Adipose tissue (tissue), 3 donors: ENCODE measurements around the gene PTPRD. TPM values are rescaled to one million over a fixed set of nuclear protein-coding genes. Genes with fewer than 3 reads are reported as not detected.

Experiments used
- H3K27ac ChIP-seq: one replicate; pipeline ENCODE4 v1.5.1; 2013; ENCODE audit warnings: low read depth, low read length
- WGBS, 3 donors: extraction: QIAGEN DNeasy Blood & Tissue Kit; methylation state at CpG; one replicate each; pipeline ENCODE4 v1.1.7; 2013; 5-methylcytosine and 5-hydroxymethylcytosine counted together
- polyA plus RNA-seq, 3 donors: library from polyadenylated mRNA; stranded (reverse); fragments of 200-250 nt; gene quantifications; one replicate each; pipeline ENCODE4 v1.2.3, GENCODE V29; 2013
- donor health status: healthy with polysubstance abuse.
- donor health status: Bipolar disorder and iron deficiency.
- donor health status: healthy.

The PTPRD gene
- polyA plus RNA-seq, 3 donors = 1.4 to 3.9 (median 2.1) TPM

DNA sequence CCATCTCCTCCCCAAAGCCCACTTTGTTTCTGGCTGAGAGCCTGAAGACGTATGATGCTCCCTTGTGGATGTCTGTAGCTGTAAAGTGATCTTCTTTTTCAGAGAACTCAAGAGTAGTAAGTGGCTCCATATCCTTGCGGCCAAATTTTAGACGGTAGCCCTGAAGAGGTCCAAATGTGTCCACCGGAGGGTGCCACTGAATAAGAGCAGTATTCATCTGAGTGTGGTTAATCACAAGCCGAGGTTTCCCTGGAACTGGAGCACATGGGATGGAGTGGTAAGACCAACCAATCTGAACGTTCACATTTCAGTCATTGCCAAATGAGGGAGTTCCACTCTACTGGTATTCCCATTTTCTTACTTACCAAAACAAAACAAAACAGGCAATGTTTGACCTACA is 2126.7 kb downstream of the PTPRD start:
- WGBS, 3 donors = 55 to 70% (median 62%) methylated on average over 6 of the region's 6 CpGs
- H3K27ac ChIP-seq = no peak overlapping the region

DNA sequence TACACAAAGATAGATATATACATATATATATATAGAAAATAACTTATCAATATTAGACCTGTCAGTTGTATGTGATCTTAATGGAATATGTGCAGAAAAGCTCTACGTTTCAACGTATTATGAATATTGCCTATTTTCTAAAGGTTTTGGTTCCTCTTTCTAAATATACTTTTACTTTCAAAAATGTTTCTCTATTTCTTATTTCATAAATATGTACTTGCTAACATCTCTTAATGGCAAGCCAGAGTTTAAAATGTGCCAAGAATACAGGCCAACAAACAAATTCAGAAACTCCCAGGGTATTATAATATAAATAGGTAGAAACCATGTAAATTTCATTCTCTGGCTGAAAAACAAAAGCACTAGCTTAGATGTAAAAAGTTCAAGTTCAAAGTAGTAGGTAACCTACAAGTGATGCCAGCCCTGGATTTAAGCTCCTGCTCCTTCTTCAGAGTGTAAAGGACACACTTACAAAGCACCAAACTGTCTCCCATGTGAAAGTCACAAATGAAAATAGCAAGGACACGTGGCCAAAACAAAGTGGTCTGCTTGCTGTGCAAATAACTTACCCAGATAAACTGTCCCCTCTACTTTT is 2128.1 kb downstream of the PTPRD start:
- H3K27ac ChIP-seq = no peak overlapping the region
- WGBS, 3 donors = 69 to 73% (median 72%) methylated on average over 3 of the region's 3 CpGs

DNA sequence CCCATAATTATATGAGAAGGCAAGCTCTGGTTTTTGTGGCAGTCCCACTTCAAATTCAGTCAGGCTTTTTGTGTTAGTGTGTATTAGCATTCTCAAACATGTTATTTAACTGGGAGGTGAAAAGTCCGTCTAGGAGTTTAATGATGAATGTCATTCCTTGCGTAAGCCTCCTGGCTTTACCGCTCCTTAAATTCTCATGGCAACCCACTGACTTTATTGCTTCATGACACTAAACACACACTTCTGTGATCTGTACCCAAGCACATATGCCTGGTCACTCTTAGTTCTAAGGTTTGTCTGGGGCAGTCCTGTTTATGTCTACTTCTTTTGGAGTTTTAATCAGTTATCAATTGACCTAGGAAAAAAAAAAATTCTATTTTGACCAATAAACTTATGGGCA is 2135.4 kb downstream of the PTPRD start:
- no peak overlapping the region for H3K27ac ChIP-seq
- 81 to 90% (median 82%) methylated on average over 3 of the region's 3 CpGs for WGBS, 3 donors

DNA sequence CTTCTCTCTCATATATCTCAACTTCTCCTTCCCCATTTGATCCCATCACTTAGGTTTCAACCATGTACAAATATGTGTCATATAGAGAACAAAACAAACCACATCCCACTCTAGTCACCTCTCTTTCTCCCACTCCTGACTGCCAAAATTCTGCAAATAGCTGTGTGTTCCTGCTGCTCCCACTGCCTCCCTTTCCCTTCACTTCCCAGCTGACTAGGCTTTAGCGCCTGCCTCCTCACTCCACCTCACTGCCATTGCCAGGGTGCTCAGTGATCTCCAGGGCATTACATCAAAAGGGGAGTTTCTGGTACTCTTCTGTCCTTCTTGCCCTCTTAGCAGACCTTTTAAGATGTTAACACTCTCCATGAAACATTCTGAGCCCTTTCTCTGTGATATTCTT is 2137.9 kb downstream of the PTPRD start:
- 90 to 95% (median 94%) methylated on average over 1 of the region's 1 CpG for WGBS, 3 donors
- H3K27ac ChIP-seq = no peak overlapping the region

DNA sequence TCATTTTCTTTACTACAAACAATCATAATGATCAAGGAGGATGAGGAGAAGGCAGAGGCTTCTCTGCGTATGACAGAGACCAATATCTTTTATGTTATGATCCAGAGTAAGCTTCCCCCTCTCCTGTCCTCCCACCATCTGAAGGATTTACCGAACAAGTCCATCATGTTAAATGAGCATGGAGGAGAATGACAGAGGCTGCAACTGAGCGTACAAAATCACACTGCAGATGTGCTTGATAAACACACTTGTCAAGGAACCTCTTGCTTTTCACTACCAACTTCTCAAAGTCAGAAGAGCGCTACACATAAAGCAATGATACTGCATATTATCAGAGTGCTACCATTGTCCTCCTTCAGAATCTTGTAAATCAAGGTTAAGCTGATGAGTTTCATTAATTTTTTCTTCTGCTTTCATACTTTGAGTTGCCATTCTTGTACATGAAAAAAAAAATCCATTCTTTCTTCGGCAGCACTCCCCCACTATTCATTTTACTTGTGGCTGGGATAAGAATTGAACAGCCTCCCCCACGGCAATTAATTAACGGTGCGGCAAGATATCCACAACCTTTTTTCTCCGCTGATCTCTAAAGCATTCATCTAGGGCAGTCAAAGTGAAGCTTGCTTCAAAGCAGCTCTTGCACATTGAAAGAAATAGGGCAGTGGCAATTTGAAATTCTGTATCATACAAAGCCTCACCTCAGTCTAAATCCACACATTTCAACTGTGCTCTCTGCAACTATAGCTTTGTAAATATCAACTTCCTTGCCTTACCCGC is 2139.4 kb downstream of the PTPRD start:
- 86 to 91% (median 90%) methylated on average over 10 of the region's 10 CpGs for WGBS, 3 donors

DNA sequence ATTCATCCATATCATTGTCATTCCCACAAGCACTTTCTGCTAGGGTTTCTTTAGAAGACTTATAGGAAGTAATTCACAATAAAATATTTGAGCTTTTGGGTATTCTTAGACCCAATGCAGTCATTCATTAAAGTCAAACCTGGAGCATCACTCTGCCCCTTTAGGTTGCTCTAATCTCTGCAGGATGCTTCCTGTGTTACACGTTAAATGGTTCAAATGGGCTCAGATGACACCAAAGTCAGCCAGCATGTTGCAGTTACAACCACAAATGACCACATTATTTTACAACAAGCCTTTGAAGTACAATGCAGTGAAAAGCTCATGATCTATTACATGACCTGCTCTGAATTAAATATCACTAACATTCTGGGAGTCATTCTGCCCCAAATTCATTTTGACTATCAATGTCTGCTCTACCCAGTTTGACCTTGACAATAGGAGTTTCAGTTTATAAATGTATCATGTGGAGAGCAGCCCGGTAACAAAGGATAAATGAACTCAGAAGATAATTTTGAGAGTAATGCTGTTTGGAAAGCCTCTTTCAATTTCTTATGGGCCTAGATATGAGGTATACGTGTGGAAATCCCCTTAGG is 2144.7 kb downstream of the PTPRD start:
- 69 to 82% (median 78%) methylated on average over 3 of the region's 3 CpGs for WGBS, 3 donors
- no peak overlapping the region for H3K27ac ChIP-seq

More for the DNA sequence above, 2139.4 kb downstream of the PTPRD start:
- no peak overlapping the region for H3K27ac ChIP-seq

DNA sequence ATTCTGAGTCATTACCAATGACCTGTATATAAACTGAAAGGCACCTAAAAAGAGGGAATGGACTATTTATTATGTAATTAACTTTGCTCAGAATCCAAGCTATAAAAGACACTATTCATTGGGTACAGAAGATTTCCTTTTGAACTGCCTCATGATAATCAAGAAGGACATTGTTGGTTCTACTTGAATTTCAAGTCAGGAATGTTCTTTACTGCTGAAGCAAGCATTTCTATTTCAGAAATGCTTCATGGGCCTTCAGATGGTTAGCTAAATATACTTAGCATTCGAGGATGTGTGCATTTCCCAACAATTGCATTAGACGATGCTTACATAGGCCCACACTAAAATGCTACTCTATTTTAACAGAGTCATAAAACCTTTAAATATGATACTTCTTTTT is 2155.0 kb downstream of the PTPRD start:
- H3K27ac ChIP-seq = no peak overlapping the region
- 77 to 86% (median 83%) methylated on average over 2 of the region's 2 CpGs for WGBS, 3 donors

DNA sequence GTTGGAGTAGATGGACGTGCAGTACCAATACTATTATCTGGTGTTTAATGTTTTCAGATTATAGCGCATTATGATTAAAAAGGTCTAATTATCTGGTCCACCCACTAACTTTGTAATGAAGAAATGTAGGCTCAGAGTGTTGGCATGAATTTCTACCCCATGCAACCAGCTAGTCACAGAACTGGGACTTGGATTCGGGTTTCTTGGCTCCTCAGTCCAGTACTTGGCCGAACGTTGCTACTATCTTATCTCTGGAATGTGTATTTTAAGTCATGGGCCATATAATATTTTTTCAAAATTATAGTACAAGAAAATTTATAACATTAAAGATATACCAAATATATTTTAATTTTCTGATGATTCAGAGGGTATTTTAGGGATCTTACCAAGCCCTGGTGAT is 2155.7 kb downstream of the PTPRD start:
- H3K27ac ChIP-seq = no peak overlapping the region
- 53 to 63% (median 55%) methylated on average over 5 of the region's 5 CpGs for WGBS, 3 donors

DNA sequence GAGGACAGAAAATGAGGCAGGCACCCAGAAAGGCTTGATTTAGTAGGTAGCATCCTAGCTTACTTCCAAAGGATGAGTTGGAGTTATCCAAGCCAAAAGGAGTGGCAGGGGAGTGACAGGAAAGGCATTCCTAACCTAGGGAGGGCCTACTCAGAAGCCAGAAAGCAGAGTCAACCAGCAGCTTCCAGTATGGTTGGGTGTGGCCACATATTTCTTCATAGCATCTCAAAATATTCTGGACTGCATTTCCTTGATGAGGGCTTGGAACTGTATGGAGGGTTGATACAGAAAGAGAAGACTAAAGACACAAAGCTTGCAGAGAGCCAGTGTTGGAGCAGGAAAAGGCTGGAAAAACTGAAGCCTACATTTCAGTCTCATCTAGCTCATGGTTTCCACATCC is 2156.5 kb downstream of the PTPRD start:
- H3K27ac ChIP-seq = no peak overlapping the region

DNA sequence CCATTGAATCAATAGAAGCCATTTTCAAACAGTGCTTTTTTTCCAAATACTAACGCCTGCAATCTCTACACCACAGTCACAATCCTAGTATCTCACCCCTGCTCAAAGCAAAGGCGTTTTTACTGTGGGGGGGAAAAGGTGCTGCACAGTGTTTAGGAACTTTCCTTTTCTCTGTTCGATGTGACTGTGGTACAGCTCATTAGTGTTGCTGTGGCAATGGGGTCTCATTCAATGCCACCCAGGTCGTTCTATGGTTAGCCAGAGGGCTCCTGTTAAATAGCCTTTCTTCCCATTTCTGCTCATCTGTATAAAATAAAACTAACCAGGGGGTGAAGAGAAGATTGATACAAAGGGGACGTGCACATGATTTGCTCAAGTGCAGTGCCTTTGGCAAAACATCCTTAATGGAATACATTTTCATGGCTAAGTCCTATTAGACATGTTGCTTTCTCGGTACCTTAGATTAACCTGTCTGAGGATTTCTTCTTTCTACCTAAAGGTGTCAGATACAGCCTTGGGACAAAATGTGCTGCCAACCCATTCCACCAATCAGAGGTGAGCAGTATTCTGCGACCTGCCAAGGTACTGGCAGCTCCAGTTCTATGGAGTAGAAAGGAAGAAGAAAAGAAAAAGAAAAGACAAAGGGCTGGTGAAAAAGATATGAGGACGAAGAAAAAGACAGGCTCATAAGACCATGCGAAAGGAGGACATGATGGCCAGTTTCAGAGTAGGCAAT is 2161.8 kb downstream of the PTPRD start:
- WGBS, 3 donors = 77 to 88% (median 87%) methylated on average over 9 of the region's 9 CpGs
- no peak overlapping the region for H3K27ac ChIP-seq

DNA sequence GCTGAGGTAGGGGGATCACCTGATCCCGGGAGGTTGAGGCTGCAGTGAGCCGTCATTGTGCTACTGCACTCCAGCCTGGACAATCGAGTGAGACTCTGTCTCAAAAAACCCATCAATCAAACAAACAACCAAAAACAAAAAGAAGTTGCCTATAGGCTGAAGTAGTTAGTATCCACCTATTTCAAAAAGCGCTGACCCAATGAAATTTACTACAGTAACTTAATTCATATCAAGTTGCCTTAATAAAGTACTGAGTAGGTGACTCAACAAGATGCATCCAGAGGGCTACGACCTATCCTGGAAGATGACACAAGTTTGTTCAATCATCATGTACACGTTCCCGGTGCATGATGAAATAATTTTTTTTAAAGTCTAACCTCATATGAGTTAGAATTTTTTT is 2164.6 kb downstream of the PTPRD start:
- WGBS, 3 donors = 92 to 94% (median 92%) methylated on average over 7 of the region's 7 CpGs
- H3K27ac ChIP-seq = no peak overlapping the region

DNA sequence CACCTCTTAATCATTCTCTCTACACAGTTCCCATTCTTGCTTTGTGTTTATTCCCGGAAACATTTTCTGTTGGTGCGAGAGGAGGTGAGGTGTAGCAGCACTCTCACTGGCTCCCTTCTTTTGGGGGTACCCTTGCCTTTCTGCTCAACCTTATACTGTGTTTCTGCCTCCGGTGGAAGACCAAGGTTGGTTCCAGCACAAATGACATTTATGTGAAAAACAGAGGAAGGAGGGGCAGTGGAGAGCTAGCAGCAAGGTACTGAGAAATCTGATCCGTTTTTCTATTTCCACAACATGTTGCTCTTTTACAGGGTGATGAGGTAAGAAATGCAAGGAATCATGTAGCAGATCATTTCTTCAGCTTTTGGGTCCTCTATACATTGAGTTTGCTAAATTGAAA is 2165.2 kb downstream of the PTPRD start:
- H3K27ac ChIP-seq = no peak overlapping the region
- 74 to 92% (median 87%) methylated on average over 4 of the region's 4 CpGs for WGBS, 3 donors

DNA sequence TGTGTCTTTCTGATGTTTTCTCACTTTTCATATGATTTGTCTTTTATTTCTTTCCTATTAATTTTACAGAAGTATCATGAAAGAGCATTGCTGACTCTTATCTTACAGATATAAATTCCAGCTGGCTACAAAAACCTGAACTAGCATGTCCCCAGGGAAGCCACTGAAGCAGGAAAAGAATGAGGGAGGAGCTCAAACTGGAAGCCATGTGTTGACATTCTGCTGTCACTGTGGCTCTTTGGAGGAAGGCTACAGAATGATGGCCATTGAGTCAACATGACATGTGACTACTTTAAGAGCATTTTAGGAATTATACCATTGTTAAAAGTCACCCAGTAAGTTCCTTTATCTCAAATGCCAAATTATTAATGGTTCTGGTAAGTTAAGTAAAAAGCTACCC is 2174.9 kb downstream of the PTPRD start:
- H3K27ac ChIP-seq = no peak overlapping the region

DNA sequence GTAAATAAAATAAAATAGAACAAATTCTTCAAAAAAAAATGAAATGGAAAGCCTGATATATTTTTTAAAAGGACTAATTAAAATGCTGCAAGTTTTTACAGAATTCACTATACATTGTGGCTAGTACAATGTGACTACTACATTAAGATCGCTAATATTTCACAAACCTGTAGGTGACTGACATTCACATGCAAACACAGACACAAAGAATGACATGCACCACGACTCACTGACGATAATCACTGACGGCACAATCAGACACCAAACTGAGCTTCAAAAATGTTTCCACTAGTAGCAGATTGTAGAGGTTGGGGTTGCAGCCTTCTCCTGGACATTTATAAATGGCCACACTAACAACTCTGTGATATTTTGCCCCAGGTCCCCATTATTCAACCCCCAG is 2175.5 kb downstream of the PTPRD start:
- WGBS, 3 donors = 76 to 87% (median 87%) methylated on average over 4 of the region's 4 CpGs
- H3K27ac ChIP-seq = no peak overlapping the region

DNA sequence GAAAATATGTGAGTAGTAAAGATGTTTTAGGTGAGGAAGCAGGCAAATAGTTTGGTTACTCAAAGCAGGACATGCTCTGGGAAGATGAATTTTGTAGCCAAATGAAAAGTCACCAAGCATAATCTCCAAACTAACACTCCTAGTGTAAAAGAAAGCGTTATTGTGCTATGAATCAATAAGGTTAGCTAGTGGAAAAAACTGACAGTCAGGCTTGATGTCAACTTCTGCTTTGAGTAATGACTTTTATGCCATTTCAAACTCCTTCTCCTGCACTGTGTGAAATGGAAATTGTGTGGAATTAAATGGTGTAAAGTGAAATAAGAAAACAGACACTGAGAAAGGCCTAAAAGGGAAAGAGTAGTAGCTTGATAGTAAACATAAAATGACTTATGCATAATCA is 2176.0 kb downstream of the PTPRD start:
- no peak overlapping the region for H3K27ac ChIP-seq
- WGBS, 3 donors = 61 to 83% (median 74%) methylated on average over 1 of the region's 1 CpG

DNA sequence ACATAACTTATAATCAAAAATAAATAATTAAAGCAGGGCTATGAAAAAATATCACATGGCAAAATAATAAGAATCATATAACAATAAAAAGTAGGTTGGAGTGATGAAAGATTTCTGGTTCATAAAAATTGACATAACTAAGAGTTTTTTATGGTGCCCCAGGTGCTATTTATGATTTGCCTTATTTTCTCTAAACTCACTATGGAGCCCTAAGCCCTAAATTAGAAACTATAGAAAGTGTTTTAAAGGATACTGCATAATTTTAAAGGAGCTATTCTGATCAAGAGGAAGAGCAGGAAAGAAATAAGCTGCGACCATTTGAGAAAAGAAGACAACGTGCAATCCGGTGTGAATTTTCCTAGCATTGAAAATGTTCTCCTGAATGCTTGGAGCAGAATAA is 2178.2 kb downstream of the PTPRD start:
- 95 to 99% (median 99%) methylated on average over 3 of the region's 3 CpGs for WGBS, 3 donors

DNA sequence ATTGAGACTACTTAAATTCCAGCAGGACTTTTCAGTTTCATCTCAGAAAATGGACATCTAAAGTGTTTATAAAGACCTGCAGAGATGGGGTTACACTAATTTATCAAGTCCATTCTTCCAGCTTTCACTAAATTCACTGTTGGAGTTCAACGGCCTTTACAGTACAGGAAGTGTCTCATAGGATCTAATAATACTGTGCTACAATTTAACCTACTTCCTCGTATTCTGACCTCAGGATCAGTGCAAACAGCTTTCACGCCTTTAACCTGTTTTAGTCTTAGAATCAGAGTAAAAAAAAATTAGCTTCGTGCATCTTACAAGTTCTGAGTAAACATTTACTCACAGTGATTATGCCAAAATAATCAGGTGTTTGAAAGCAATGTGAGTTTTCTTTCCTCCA is 2180.6 kb downstream of the PTPRD start:
- 38 to 77% (median 46%) methylated on average over 4 of the region's 4 CpGs for WGBS, 3 donors
- no peak overlapping the region for H3K27ac ChIP-seq

More for the DNA sequence above, 2178.2 kb downstream of the PTPRD start:
- no peak overlapping the region for H3K27ac ChIP-seq

DNA sequence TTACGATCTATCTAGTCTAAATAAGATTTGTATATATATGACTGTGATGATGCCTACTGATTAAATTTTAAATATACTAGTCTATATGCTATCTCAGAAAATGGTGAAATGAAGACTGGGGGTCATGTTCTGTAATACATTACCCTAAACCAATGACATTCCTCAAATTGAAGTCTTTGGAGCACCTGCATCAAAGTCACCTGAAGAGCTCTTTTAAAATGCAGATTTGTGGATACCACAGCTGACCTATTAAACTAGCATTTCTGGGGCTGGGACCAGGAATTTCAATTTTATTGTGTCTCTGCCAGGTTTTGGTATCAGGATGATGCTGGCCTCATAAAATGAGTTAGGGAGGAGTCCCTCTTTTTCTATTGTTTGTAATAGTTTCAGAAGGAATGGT is 2181.3 kb downstream of the PTPRD start:
- no peak overlapping the region for H3K27ac ChIP-seq
- 91 to 97% (median 94%) methylated on average over 1 of the region's 1 CpG for whole genome bisulfite sequencing, 3 donors

DNA sequence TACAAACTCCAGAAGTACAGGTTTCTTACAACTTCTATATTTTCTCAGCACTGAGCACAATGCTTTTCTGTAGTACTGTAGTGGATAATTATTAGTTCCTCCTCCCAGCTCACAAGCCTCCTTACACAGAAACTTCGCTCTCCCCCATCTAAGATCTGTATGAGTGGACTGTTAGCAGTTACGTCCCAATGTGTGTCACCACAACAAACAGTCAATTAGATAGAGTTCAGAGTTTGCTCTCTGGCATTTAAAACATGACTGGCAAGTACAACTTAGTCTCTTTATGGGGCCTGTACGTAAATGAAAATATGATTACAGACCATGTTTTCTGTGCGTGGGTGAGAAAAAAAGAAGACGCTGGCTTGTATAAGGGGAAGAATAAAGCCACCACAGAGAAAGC is 2181.9 kb downstream of the PTPRD start:
- no peak overlapping the region for H3K27ac ChIP-seq
- 75 to 94% (median 88%) methylated on average over 5 of the region's 5 CpGs for WGBS, 3 donors
